ENCODE measurements around the gene TENM4. TPM values are rescaled to one million over a fixed set of nuclear protein-coding genes. Genes with fewer than 3 reads are reported as not detected.

TENM4 gene
- total RNA-seq, 4 donors from 2014 or later: 31.4 to 44.5 (median 38.0) TPM

- no peak for TF ChIP-seq POLR2AphosphoS5 (IDR thresholded peaks at IDR 0.05)
- no peak for TF ChIP-seq EP300 (IDR thresholded peaks at IDR 0.05)
- TF ChIP-seq, protein P1, sequence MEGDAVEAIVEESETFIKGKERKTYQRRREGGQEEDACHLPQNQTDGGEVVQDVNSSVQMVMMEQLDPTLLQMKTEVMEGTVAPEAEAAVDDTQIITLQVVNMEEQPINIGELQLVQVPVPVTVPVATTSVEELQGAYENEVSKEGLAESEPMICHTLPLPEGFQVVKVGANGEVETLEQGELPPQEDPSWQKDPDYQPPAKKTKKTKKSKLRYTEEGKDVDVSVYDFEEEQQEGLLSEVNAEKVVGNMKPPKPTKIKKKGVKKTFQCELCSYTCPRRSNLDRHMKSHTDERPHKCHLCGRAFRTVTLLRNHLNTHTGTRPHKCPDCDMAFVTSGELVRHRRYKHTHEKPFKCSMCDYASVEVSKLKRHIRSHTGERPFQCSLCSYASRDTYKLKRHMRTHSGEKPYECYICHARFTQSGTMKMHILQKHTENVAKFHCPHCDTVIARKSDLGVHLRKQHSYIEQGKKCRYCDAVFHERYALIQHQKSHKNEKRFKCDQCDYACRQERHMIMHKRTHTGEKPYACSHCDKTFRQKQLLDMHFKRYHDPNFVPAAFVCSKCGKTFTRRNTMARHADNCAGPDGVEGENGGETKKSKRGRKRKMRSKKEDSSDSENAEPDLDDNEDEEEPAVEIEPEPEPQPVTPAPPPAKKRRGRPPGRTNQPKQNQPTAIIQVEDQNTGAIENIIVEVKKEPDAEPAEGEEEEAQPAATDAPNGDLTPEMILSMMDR (IDR thresholded peaks at IDR 0.05): no peak
- no peak for TF ChIP-seq POLR2A (IDR thresholded peaks at IDR 0.05)
- Histone ChIP-seq H3K4me1 (no peaks in the 10 kb centered on the region), H3K9me3 (no peaks in the 10 kb centered on the region), H3K27ac (no peak overlapping the region), H3K27me3 (peaks cover 5% of the 10 kb centered on the region), H3K4me3 (no peak overlapping the region), H3K36me3 (no peaks in the 10 kb centered on the region)
- 37% methylated on average over 7 of the region's 7 CpGs for WGBS
- DNase-seq (ENCODE audit: low spot score in 2 of 2): no peak
Measured at GRCh38 chr11:79471071-79471844, 30.4 kb upstream of the TENM4 start.

DNA sequence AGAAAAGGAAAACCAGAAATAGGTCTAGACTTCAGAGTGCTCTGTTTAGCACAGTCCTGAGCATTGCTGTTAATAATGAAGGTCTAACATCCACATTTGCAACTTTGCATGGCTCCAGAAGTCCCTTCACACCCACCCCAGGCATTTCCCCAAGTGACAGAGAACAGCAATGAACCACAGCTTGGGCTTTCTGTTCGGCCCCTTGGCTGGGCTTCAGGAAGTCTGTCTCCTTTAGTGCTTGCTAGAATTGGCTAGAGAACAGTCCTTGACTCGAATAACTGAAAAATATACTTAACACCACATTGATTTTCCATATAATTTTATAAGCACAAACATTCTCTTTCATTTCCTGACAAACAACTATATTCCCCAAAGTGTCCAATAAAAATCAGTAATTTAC lies 29.3 kb upstream of the TENM4 start:
- Histone ChIP-seq H3K27me3 (peaks cover 5% of the 10 kb centered on the region), H3K9me3 (no peaks in the 10 kb centered on the region), H3K27ac (no peak overlapping the region), H3K4me3 (no peak overlapping the region), H3K36me3 (no peaks in the 10 kb centered on the region), H3K4me1 (no peaks in the 10 kb centered on the region)
- 51% methylated on average over 2 of the region's 2 CpGs for WGBS
- DNase-seq (ENCODE audit: low spot score in 2 of 2): no peak
- no peak for TF ChIP-seq EP300 (IDR thresholded peaks at IDR 0.05)
- TF ChIP-seq, protein P1 (IDR thresholded peaks at IDR 0.05): no peak
- TF ChIP-seq POLR2A (IDR thresholded peaks at IDR 0.05): no peak
- no peak for TF ChIP-seq POLR2AphosphoS5 (IDR thresholded peaks at IDR 0.05)

GRCh38 chr11:79467761-79468160 lies 26.9 kb upstream of the TENM4 start:
- WGBS: 75% methylated on average over 2 of the region's 2 CpGs
- DNase-seq (ENCODE audit: low spot score in 2 of 2): no peak
- peaks cover 5% of the 10 kb centered on the region for H3K27me3 ChIP-seq
- H3K9me3 ChIP-seq: no peaks in the 10 kb centered on the region
- TF ChIP-seq EP300 (IDR thresholded peaks at IDR 0.05) (no peak), POLR2AphosphoS5 (IDR thresholded peaks at IDR 0.05) (no peak), POLR2A (IDR thresholded peaks at IDR 0.05) (no peak)
- TF ChIP-seq, protein P1 (IDR thresholded peaks at IDR 0.05): no peak
- no peaks in the 10 kb centered on the region for H3K36me3 ChIP-seq
- no peaks in the 10 kb centered on the region for H3K4me1 ChIP-seq
- H3K4me3 ChIP-seq: no peak overlapping the region
- no peak overlapping the region for H3K27ac ChIP-seq

DNA sequence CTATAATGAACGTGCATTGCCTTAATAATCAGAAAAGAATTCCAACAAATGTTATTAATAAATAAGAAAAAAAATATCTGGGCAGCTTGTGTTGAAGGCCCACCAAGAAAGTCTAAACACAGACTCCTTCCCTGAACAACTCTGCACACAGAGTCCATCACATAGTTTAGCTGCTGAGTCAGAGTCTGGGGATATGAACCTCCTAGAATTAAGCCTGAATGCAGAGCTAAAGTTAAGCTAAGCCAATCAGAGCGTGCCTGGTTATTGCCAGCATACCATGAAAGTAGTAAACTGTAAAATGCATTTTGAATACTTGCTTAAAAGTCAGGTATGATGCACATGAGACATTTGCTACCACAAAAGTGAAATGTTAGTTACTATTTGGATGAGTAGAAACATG lies 25.6 kb upstream of the TENM4 start:
- H3K9me3 ChIP-seq: no peaks in the 10 kb centered on the region
- TF ChIP-seq, protein P1 (IDR thresholded peaks at IDR 0.05): no peak
- no peak for TF ChIP-seq EP300 (IDR thresholded peaks at IDR 0.05)
- TF ChIP-seq POLR2AphosphoS5 (IDR thresholded peaks at IDR 0.05): no peak
- TF ChIP-seq POLR2A (IDR thresholded peaks at IDR 0.05): no peak
- no peak overlapping the region for H3K4me3 ChIP-seq
- H3K27ac ChIP-seq: no peak overlapping the region
- 41% methylated on average over 2 of the region's 2 CpGs for WGBS
- no peaks in the 10 kb centered on the region for H3K36me3 ChIP-seq
- H3K27me3 ChIP-seq: peaks cover 5% of the 10 kb centered on the region
- DNase-seq (ENCODE audit: low spot score in 2 of 2): no peak
- H3K4me1 ChIP-seq: no peaks in the 10 kb centered on the region

- DNase-seq (ENCODE audit: low spot score in 2 of 2): no peak
- 94% methylated on average over 2 of the region's 2 CpGs for WGBS
Measured at GRCh38 chr11:79465160-79465559, 24.3 kb upstream of the TENM4 start.

More at GRCh38 chr11:79465160-79465559, 24.3 kb upstream of the TENM4 start:
- Histone ChIP-seq H3K4me3 (no peak overlapping the region), H3K36me3 (no peaks in the 10 kb centered on the region), H3K27ac (no peak overlapping the region), H3K4me1 (no peaks in the 10 kb centered on the region), H3K27me3 (peaks cover 5% of the 10 kb centered on the region), H3K9me3 (no peaks in the 10 kb centered on the region)
- TF ChIP-seq POLR2AphosphoS5 (IDR thresholded peaks at IDR 0.05) (no peak), EP300 (IDR thresholded peaks at IDR 0.05) (no peak), POLR2A (IDR thresholded peaks at IDR 0.05) (no peak)
- TF ChIP-seq, protein P1 (IDR thresholded peaks at IDR 0.05): no peak
